ENCODE data around the gene WDR47. TPM values are rescaled to one million over a fixed set of nuclear protein-coding genes. Genes with fewer than 3 reads are reported as not detected.

WDR47 gene
- total and polyA plus RNA-seq, 2 of the 8 experiments (the other 6 are each of a cell fraction or from before 2014, with no cell fraction given) = 1.9 to 6.7 TPM

- Histone ChIP-seq H3K9ac (replicated peaks in 1 of 4; ENCODE audit: extremely low read depth in 1 of 4, low read depth in 3 of 4, low read length in 3 of 4) (no peak overlapping the region), H3K27me3 (replicated peaks in 1 of 4; ENCODE audit: control insufficient read depth in 3 of 4, extremely low read depth in 1 of 4, insufficient read depth in 3 of 4, low read length in 3 of 4) (no peaks in the 10 kb centered on the region), H2AK5ac (ENCODE audit: low read depth, low read length) (no peak overlapping the region), H4K8ac (ENCODE audit: extremely low read depth, insufficient read depth, low read length) (no peak overlapping the region), H3K23me2 (ENCODE audit: low read depth, low read length) (peaks cover 2% of the 10 kb centered on the region; the same call in 1 of the 2 replicates), H2BK5ac (ENCODE audit: low read depth, low read length) (no peak overlapping the region), H3K4ac (replicated peaks; ENCODE audit: insufficient read length, low read depth, low read length) (no peak overlapping the region), H3K79me2 (ENCODE audit: control insufficient read depth in 1 of 2, insufficient read depth in 2 of 2, low read length in 2 of 2) (no peaks in the 10 kb centered on the region), H4K5ac (ENCODE audit: insufficient read length, low read depth, low read length) (no peak overlapping the region), H2BK15ac (ENCODE audit: low read length) (no peak overlapping the region), H3K56ac (replicated peaks; ENCODE audit: insufficient read length, low read depth, low read length) (no peak overlapping the region), H3K23ac (ENCODE audit: insufficient read length) (no peak overlapping the region), H3K4me1 (replicated peaks in 1 of 4; ENCODE audit: control insufficient read depth in 3 of 4, insufficient read depth in 4 of 4, low read length in 3 of 4) (no peaks in the 10 kb centered on the region), H4K20me1 (replicated peaks in 1 of 2; ENCODE audit: control insufficient read depth in 1 of 2, insufficient read depth in 2 of 2, low read length in 2 of 2) (no peaks in the 10 kb centered on the region), H4K91ac (replicated peaks; ENCODE audit: insufficient read length, low read length) (no peak overlapping the region), H3K27ac (ENCODE audit: low read depth, low read length) (no peak overlapping the region), H2BK120ac (replicated peaks; ENCODE audit: low read depth, low read length) (no peak overlapping the region), H3K9me3 (ENCODE audit: insufficient read depth in 2 of 2, low read depth in 1 of 2, low read length in 1 of 2) (peaks cover 0 to 3% of the 10 kb centered on the region in 2 experiments; a peak in 1 of 4 replicates), H3K14ac (ENCODE audit: insufficient read length) (no peak overlapping the region), H2AFZ (ENCODE audit: low read length) (no peak overlapping the region), H3K4me3 (ENCODE audit: extremely low read depth in 1 of 4, insufficient read depth in 2 of 4, low read depth in 3 of 4, low read length in 4 of 4) (no peak overlapping the region), H2BK20ac (ENCODE audit: low read length) (no peak overlapping the region), H3K18ac (ENCODE audit: extremely low read depth, low read length) (no peak overlapping the region), H3K36me3 (ENCODE audit: control insufficient read depth in 2 of 4, insufficient read depth in 4 of 4, low read length in 3 of 4) (no peaks in the 10 kb centered on the region; a peak in 1 of 8 replicates), H2BK12ac (ENCODE audit: low read depth, low read length) (no peak overlapping the region), H3K4me2 (ENCODE audit: insufficient read depth in 1 of 2, low read depth in 2 of 2, low read length in 2 of 2) (no peak overlapping the region), H3K79me1 (ENCODE audit: low read depth, low read length) (no peaks in the 10 kb centered on the region)
- WGBS, 2 experiments (ENCODE audit: extremely low coverage in 1 of 2, insufficient coverage in 1 of 2, insufficient read length in 1 of 2, insufficient replicate concordance in 2 of 2, low coverage in 1 of 2, low lambda C conversion rate in 2 of 2, missing lambda C conversion rate in 1 of 2) = 61% methylated on average over 4 of the region's 4 CpGs; no CpG with 5 or more reads in 1 of the 2 experiments
- no peak for FAIRE-seq
- no peak for DNase-seq (ENCODE audit: low read depth in 1 of 2, low spot score in 2 of 2)
- no peak for TF ChIP-seq RFX5 (IDR thresholded peaks at IDR 0.05; ENCODE audit: borderline replicate concordance, low read depth, low read length)
- TF ChIP-seq RNF2 (IDR thresholded peaks at IDR 0.05; ENCODE audit: borderline replicate concordance, low read depth, low read length, missing control alignments, poor library complexity, severe bottlenecking) = no peak
- TF ChIP-seq CTCF (IDR thresholded peaks at IDR 0.05; ENCODE audit: control extremely low read depth in 1 of 3, insufficient read depth in 1 of 3, low read depth in 1 of 3, low read length in 3 of 3) = no peak
- TF ChIP-seq EGR1 (IDR thresholded peaks at IDR 0.05; ENCODE audit: borderline replicate concordance, low read depth, low read length) = no peak
- no peak for TF ChIP-seq CREB1 (IDR thresholded peaks at IDR 0.05)
- no peak for TF ChIP-seq POLR2AphosphoS5 (IDR thresholded peaks at IDR 0.05; ENCODE audit: low read depth, low read length)
- TF ChIP-seq SIN3A (conservative IDR thresholded peaks at IDR 0.05 in 1 of 2, IDR thresholded peaks at IDR 0.05 in 1 of 2; ENCODE audit: low read depth in 1 of 2, low read length in 2 of 2) = no peak
- TF ChIP-seq GTF2F1 (IDR thresholded peaks at IDR 0.05; ENCODE audit: borderline replicate concordance, low read depth, low read length) = no peak
- no peak for TF ChIP-seq NANOG (IDR thresholded peaks at IDR 0.05; ENCODE audit: insufficient read depth, low read depth, low read length, poor library complexity, severe bottlenecking)
- no peak for TF ChIP-seq KDM1A (IDR thresholded peaks at IDR 0.05; ENCODE audit: borderline replicate concordance, low read length)
- ChIA-PET CTCF (ENCODE audit: partially characterized antibody) (interaction anchor here (1.2 kb wide), 1 partner anchor 8 kb away, joined by 5 read pairs; no protein-coding TSS in a partner anchor), POLR2A (ENCODE audit: partially characterized antibody) (interaction anchor here (0.6 to 1.0 kb wide), 2 partner anchors 32 to 289 kb away, joined by 3 read pairs; no protein-coding TSS in a partner anchor)
Observed at GRCh38 chr1:108983114-108983513, 58.8 kb downstream of the WDR47 start.
